NCI-H82 (cell line): ENCODE results near the gene STAB2.
"Not testable (repeated sequence)": the region's sequence is repeated elsewhere in the genome, so short reads cannot be mapped to it uniquely, and the experiment has no call there.

ENCODE experiments used
- DNase-seq: peaks from one replicate; lab custom pipeline; 2025; lab: John Stamatoyannopoulos, UW

STAB2 gene

DNA sequence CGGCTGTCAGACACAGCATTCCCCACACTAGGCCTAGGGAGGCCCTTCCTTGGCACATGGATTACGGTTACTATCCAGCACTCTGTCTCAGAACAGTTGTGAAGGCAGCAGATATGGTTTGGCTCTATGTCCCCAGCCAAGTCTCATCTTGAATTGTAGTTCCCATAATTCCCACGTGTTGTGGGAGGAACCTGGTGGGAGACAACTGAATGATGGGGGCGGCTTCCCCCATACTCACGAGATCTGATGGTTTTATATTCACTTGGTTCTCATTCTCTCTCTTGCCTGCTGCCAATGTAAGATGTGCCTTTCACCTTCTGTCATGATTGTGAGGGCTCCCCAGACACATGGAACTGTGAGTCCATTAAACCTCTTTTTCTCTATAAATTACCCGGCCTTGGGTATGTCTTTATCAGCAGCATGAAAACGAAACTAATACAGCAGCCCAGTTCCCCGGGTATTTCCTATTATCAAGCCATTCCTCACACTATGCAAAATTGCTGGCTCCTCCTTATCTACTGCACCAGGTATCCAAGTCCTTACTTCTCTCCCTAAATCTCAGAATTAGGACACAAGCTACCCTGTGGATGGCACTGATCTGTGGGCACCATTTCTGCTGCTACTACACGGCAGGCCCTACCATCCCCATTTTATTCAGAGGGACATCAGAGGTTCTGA lies 220.6 kb downstream of the STAB2 start:
- DNase-seq = no peak

DNA sequence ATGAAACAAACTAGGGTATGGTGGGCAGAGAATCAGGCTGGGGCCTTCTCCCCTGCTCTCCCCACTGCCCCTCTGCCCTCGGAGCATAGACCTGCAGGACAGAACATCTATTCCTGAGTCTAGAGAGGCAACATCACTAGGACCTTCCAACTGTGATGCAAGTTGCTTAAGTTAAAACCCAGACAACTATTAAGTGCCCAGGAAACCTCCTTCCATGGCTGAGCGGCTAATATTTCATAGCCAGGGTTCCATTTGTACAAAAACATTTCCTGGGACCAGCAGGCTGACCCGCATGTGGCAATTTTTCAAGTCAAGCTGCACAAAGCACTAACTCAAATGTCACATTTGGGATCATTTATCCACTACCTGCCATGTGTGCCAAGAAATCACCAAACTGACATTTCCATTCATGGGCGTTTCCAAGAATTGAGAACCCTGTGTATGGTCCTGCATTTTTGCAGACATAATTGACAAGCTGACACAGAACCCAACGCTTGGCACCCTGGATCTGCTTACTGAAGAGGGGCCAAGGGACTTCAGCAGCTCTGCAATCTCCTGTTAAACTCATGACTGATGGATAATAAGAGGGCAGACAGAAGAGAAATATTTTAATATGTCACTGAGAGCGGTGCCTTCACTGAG lies 221.3 kb downstream of the STAB2 start:
- DNase-seq = no peak

DNA sequence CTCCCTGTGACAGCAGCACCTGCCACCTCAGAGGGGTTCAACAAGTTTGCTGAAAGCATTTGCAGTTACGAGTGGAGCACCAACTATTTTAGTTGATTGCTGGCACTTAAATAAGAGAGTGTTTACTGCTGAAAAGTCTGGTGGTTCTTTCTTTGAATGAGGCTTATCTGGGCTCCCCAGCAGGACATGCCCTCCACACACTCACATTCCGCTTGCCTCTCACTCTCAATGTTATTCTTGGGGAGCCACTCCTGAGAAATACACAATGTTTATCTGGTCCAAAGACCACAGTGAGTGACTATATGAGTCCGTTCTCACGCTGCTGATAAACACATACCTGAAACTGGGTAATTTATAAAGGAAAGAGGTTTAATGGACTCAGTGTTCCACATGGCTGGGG lies 222.1 kb downstream of the STAB2 start:
- no peak for DNase-seq

DNA sequence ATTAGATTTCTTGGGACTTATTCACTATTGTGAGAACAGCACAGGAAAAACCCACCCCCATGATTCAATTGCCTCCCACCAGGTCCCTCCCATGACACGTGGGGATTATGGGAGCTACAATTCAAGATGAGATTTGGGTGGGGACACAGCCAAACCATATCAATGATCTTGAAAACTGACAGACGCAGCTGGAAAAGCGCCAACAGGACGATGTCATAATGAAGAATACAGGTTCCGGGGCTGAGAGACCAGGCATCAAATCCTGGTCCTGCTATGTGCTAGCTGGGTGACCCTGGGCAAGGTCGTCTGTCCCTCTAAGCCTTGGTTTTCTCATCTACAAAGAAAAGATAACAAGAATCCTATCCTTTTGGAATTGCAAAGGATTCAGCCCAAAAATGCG lies 222.6 kb downstream of the STAB2 start:
- DNase-seq = not testable (repeated sequence)

DNA sequence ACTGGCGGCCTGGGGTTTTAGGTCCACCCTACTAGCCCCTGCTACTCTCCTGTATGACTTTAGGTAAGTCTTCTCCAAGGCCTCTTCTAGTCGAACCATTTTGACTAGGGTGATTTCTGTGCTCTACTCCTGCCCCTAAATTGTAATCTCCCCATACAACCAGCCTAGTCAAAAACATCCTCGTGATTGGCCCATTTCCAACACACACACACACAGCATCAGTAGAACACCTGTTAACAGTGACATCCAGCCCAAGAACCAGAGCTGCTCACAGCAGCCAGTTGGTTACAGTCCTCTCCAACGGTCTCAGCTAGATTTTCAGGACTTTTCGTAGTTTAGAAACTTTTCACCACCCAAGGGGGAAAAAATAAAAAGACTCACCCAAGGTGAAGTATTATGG lies 223.0 kb downstream of the STAB2 start:
- DNase-seq = no peak

DNA sequence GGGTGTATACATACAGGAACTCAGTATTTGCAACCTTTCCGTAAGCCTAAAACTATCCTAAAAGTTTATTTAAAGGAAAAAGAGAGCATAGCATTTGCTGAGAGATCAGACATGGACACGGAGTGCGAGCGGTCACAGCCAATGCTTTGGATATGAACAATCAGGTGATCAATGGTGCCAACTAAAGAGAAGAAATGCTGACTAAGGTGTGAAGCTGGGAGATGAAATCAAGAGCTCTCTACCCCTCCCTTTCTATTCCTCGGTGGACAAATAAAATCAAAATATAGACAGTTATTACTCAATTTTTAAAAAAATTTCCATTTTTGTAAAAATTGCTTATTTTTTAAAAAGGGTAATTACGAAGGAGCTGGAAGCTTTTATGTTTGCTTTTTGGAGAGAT lies 224.7 kb downstream of the STAB2 start:
- DNase-seq = no peak

DNA sequence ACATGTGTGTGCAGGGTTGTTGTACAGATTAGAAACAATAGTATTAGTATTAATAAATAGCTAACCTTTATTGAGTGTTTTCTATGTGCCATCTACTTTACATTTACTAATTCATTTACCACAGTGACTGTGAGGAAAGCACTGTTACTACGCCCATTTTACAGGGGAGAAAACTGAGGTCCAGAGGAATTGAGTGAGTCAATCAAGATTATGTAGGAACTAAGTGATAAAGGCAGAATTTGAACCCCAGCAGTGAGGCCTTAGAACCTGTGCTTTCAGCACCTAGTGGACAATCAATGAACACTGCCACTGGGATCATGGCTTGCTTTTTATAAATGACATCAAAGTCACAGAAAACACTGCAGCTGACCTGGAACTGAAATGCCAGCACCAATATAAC lies 225.7 kb downstream of the STAB2 start:
- DNase-seq = no peak

DNA sequence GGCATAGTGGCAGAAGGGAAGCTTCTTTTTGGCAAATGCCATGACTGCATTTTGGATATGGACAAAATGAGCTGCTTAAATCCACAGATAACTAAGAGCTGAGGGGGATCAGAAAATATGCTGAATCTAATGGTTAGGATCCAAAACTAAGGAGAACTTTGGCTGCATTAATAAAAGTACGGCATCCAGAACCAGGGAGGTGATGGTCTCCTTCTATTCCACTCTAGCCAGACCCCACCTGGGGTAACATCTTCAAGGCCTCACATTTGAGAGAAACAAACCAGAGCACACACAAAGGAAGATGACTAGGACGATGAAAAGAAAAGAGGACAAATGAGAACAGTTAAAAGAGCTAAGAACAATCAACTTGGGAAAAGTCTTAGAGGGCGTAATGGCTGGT lies 226.4 kb downstream of the STAB2 start:
- no peak for DNase-seq

DNA sequence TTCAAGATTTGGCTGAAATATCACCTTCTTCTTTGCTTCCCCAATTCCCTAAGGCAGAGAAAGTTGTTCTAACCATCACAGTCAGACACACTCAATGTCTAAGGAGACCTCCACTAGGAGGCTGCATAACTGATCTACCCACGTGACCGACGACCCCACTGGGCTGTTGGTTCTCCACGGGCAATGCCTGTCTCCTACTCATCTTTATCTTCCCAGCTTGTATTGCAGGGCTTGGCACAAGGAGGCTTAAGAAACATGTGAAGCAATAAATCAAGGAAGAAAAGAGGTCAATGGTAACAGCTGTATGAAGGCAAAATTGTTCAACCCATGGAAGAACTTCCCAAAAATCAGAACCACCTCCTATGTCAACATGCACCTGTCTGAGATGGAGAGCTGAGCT lies 226.9 kb downstream of the STAB2 start:
- no peak for DNase-seq

DNA sequence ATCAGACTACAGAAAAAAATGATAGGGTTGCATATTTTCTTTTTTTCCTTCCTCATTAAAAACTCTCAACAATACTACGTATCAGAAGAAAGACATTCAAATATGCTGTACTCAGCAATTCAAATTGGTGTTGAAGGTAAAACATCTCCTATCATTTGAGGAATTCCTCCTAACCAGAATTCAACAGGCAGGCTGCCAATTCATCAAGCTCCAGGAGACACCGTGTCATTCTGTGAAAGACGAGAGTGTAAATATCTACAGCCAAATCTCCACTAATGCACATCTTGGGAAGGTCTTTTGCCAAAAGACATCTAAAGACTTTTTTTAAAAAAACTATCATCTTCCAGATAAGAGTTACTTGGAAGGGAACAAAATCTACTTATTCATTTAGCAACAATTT lies 227.4 kb downstream of the STAB2 start:
- DNase-seq = no peak
